MCF 10A (cell line): ENCODE results near the gene TMEM91. TPM values are rescaled to one million over a fixed set of nuclear protein-coding genes. Genes with fewer than 3 reads are reported as not detected.

ENCODE experiments used
- BruUV-seq: library from RNA; stranded (reverse); fragments of 400-500 nt; replicated peaks from 2 replicates; lab custom pipeline; 2021; lab: Mats Ljungman, UMichigan
- CTCF ChIA-PET: fragments of 300-600 bp; sonication (Branson Sonifier 250); formaldehyde crosslinking; extraction: SDS; loops from one replicate; lab custom pipeline; 2021; ENCODE audit warnings: antibody characterized with exemption, inconsistent platforms; lab: Yijun Ruan, JAX
- POLR2A ChIA-PET: fragments of 300-600, 350-650 bp; sonication (Branson Sonifier 250); formaldehyde crosslinking; extraction: SDS; loops from one replicate; lab custom pipeline; 2020; ENCODE audit warnings: antibody characterized with exemption, inconsistent platforms; lab: Yijun Ruan, JAX
- DNase-seq: peaks from one replicate; pipeline ENCODE4 v3.0.0-alpha.2; 2018; ENCODE audit not compliant: unreplicated experiment
- H3K27ac Mint-ChIP-seq: one replicate; pipeline ENCODE4 v1.8.0; 2022; ENCODE audit warnings: mild to moderate bottlenecking, low read depth, mixed read lengths; ENCODE audit not compliant: unreplicated experiment
- H3K27me3 Mint-ChIP-seq: one replicate; pipeline ENCODE4 v1.8.0; 2022; ENCODE audit warnings: mixed read lengths; ENCODE audit not compliant: insufficient read depth, unreplicated experiment
- H3K36me3 Mint-ChIP-seq: one replicate; pipeline ENCODE4 v1.8.0; 2022; ENCODE audit warnings: mild to moderate bottlenecking, moderate library complexity, mixed read lengths; ENCODE audit not compliant: insufficient read depth, unreplicated experiment
- H3K4me1 Mint-ChIP-seq: one replicate; pipeline ENCODE4 v1.8.0; 2022; ENCODE audit warnings: mixed read lengths; ENCODE audit not compliant: insufficient read depth, unreplicated experiment
- H3K4me3 Mint-ChIP-seq: one replicate; pipeline ENCODE4 v1.8.0; 2022; ENCODE audit warnings: mild to moderate bottlenecking, moderate library complexity, mixed read lengths; ENCODE audit not compliant: unreplicated experiment
- H3K9me3 Mint-ChIP-seq: one replicate; pipeline ENCODE4 v1.8.0; 2022; ENCODE audit warnings: mixed read lengths; ENCODE audit not compliant: unreplicated experiment
- CTCF ChIP-seq: fragments of 200-600 bp; IDR thresholded peaks from one replicate; pipeline ENCODE4 v1.8.0; 2022; ENCODE audit warnings: antibody characterized with exemption, mild to moderate bottlenecking; ENCODE audit not compliant: unreplicated experiment
- intact Hi-C: fragments of 100-400 bp; cut with micrococcal nuclease; formaldehyde crosslinking; loops from 2 replicates; pipeline ENCODE4 v1.14.1; 2022
- total RNA-seq: library from RNA; stranded (reverse); gene quantifications from 2 replicates; pipeline ENCODE4 v1.2.3, GENCODE V29; 2022

Gene TMEM91
- total RNA-seq, 1 experiment from 2014 or later = 6.1 TPM

GRCh38 chr19:41414461-41414860 lies 38.1 kb downstream of the TMEM91 start:
- Mint-ChIP-seq H3K4me3 (no peak overlapping the region), H3K4me1 (peaks cover 14% of the 10 kb centered on the region), H3K27ac (no peak overlapping the region), H3K36me3 (peaks cover 68% of the 10 kb centered on the region), H3K27me3 (no peaks in the 10 kb centered on the region), H3K9me3 (no peaks in the 10 kb centered on the region)
- POLR2A ChIA-PET = no interaction called here
- intact Hi-C loops = no loop called here
- CTCF ChIA-PET = interaction anchor here (0.9 kb wide), 1 partner anchor 9 kb away, joined by 3 read pairs; no protein-coding TSS in a partner anchor
- TF ChIP-seq CTCF = no peak
- DNase-seq = no peak
- BruUV-seq = no TSS peak

- Mint-ChIP-seq H3K36me3 (peaks cover 67% of the 10 kb centered on the region), H3K27me3 (no peaks in the 10 kb centered on the region)
These were observed 38.8 kb downstream of the TMEM91 start for GRCh38 chr19:41415154-41415571.

GRCh38 chr19:41416194-41416674 lies 39.9 kb downstream of the TMEM91 start:
- ChIA-PET CTCF (interaction anchor here (0.6 to 1.3 kb wide), 3 partner anchors 49 to 767 kb away, joined by 3 to 5 read pairs (median 5); no protein-coding TSS in a partner anchor), POLR2A (interaction anchor here (1.0 kb wide), 1 partner anchor 23 kb away, joined by 3 read pairs; no protein-coding TSS in a partner anchor)
- no peak for TF ChIP-seq CTCF
- Mint-ChIP-seq H3K9me3 (no peaks in the 10 kb centered on the region), H3K4me1 (peaks cover 6% of the 10 kb centered on the region), H3K27me3 (no peaks in the 10 kb centered on the region), H3K36me3 (peaks cover 77% of the 10 kb centered on the region), H3K27ac (no peak overlapping the region), H3K4me3 (no peak overlapping the region)
- no TSS peak for BruUV-seq
- intact Hi-C loops = no loop called here
- DNase-seq = no peak

More at GRCh38 chr19:41415154-41415571, 38.8 kb downstream of the TMEM91 start:
- TF ChIP-seq CTCF = no peak
- Mint-ChIP-seq H3K4me3 (no peak overlapping the region), H3K9me3 (no peaks in the 10 kb centered on the region), H3K27ac (no peak overlapping the region), H3K4me1 (peaks cover 7% of the 10 kb centered on the region)
- ChIA-PET CTCF (interaction anchor here (0.8 to 1.3 kb wide), 3 partner anchors 10 to 155 kb away, joined by 3 to 5 read pairs (median 3); no protein-coding TSS in a partner anchor), POLR2A (interaction anchor here (0.6 kb wide), 1 partner anchor 951 kb away, joined by 3 read pairs; no protein-coding TSS in a partner anchor)
- intact Hi-C loops = no loop called here
- DNase-seq = no peak
- no TSS peak for BruUV-seq

DNA sequence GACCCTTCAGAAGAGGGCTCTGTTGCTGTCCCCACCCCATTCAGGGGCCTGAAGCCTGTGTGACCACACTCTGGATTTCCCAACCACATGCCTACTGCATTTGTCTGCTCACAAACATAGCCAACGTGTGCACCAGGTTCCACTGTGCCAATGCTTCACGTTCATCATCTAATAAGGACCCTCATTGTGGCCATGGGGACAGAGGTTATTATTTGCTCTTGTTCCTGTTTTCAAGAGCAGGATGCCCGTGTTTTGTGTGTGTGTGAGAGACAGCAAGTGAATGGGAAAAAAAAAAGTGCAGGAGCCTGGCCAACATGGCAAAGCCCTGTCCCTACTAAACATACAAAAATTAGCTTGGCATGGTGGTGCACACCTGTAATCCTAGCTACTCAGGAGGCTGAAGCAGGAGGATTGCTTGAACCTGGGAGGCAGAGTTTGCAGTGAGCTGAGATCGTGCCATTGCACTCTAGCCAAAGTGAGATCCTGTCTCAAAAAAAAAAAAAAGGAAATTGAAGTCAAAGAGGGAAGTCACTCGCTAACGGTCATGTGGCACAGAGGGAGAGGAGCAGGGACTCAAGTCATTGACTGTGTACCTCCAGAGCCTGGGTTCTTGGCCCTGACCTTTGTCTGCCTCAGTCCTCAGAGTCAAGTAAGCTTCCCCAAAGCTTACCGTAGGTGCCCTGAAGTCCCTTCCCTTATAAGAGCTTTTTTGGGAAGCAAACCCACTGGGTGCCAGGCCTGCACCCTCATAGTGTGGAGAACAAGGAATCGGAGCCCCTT lies 44.0 kb downstream of the TMEM91 start:
- DNase-seq = no peak
- Mint-ChIP-seq H3K27ac (no peak overlapping the region), H3K36me3 (peaks cover 74% of the 10 kb centered on the region), H3K4me3 (no peak overlapping the region), H3K27me3 (no peaks in the 10 kb centered on the region), H3K9me3 (no peaks in the 10 kb centered on the region), H3K4me1 (no peaks in the 10 kb centered on the region)
- no peak for TF ChIP-seq CTCF
- BruUV-seq = no TSS peak
- POLR2A ChIA-PET = interaction anchor here (0.8 to 1.0 kb wide), 2 partner anchors 11 to 56 kb away, joined by 3 to 4 read pairs; partner anchors contain the start of gene B9D2
- intact Hi-C loops = no loop called here
- CTCF ChIA-PET = interaction anchor here (0.7 to 1.6 kb wide), 4 partner anchors 8 to 151 kb away, joined by 3 to 5 read pairs (median 4); no protein-coding TSS in a partner anchor
